ENCODE measurements around the gene VPS13A.
"Not testable (repeated sequence)": the region's sequence is repeated elsewhere in the genome, so short reads cannot be mapped to it uniquely, and the experiment has no call there.

The VPS13A gene

DNA sequence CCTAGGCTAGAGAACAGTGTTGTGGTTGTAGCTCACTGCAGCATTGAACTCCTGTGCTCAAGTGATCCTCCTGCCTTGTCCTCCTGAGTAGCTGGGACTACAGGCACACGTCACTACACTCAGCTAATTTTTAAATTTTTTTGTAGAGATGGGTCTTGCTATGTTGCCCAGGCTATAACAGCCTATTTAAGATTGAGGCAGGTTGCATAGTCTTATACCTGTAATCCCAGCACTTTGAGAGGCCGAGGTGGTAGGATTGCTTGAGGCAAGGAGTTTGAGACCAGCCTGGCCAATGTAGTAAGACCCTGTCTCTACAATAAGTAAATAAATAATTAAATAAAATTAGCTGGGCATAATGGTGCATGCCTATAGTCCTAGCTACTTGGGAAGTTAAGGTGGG lies 79.9 kb downstream of the VPS13A start:
- no peaks in the 10 kb centered on the region for H3K4me1 ChIP-seq
- H2AFZ ChIP-seq: no peak overlapping the region
- no peaks in the 10 kb centered on the region for H3K9me3 ChIP-seq (ENCODE audit: control insufficient read depth, low read length)
- H3K4me2 ChIP-seq (ENCODE audit: low read length): no peak overlapping the region
- H3K79me2 ChIP-seq: no peaks in the 10 kb centered on the region
- H3K27me3 ChIP-seq (ENCODE audit: control insufficient read depth, insufficient read depth, low read length): no peaks in the 10 kb centered on the region
- no peak overlapping the region for H3K4me3 ChIP-seq (ENCODE audit: low read depth, low read length)
- no peak overlapping the region for H3K27ac ChIP-seq
- TF ChIP-seq, protein P1, sequence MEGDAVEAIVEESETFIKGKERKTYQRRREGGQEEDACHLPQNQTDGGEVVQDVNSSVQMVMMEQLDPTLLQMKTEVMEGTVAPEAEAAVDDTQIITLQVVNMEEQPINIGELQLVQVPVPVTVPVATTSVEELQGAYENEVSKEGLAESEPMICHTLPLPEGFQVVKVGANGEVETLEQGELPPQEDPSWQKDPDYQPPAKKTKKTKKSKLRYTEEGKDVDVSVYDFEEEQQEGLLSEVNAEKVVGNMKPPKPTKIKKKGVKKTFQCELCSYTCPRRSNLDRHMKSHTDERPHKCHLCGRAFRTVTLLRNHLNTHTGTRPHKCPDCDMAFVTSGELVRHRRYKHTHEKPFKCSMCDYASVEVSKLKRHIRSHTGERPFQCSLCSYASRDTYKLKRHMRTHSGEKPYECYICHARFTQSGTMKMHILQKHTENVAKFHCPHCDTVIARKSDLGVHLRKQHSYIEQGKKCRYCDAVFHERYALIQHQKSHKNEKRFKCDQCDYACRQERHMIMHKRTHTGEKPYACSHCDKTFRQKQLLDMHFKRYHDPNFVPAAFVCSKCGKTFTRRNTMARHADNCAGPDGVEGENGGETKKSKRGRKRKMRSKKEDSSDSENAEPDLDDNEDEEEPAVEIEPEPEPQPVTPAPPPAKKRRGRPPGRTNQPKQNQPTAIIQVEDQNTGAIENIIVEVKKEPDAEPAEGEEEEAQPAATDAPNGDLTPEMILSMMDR (IDR thresholded peaks at IDR 0.05): no peak
- H3K36me3 ChIP-seq (ENCODE audit: control insufficient read depth, insufficient read depth, low read length): no peaks in the 10 kb centered on the region
- H3K9ac ChIP-seq: no peak overlapping the region

DNA sequence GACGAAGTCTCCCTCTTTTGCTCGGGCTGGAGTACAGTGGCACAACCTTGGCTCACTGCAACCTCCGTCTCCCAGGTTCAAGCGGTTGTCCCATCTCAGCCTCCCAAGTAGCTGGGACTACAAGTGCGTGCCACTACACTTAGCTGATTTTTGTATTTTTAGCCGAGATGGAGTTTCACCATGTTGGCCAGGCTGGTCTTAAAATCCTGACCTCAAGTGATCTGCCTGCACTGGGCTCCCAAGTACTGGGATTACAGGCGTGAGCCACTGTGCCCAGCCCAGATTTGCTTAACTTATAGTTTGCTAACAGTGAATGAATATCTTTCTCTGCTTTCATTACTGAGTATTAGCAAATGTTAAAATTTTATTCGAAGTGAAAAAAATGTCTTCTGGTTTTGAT lies 84.3 kb downstream of the VPS13A start:
- no peak overlapping the region for H3K9ac ChIP-seq
- H3K36me3 ChIP-seq (ENCODE audit: control insufficient read depth, insufficient read depth, low read length): no peaks in the 10 kb centered on the region
- H3K4me1 ChIP-seq: no peaks in the 10 kb centered on the region

DNA sequence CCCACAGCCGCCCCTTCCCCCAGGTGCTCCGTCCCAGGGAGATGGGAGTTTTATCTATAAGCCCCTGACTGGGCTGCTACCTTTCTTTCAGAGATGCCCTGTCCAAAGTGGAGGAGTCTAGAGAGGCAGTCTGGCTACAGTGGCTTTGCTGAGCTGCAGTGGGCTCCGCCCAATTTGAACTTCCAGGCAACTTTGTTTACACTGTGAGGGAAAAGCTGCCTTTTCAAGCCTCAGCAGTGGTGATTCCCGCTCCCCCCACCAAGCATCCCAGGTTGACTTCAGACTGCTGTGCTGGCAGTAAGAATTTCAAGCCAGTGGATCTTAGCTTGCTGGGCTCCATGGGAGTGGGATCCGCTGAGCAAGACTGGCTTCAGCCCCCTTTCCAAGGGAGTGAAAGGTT lies 90.4 kb downstream of the VPS13A start:
- H3K4me2 ChIP-seq (ENCODE audit: low read length); H3K4me1 ChIP-seq; H3K79me2 ChIP-seq; H3K9ac ChIP-seq; H3K27ac ChIP-seq; H2AFZ ChIP-seq; H3K4me3 ChIP-seq (ENCODE audit: low read depth, low read length); H3K36me3 ChIP-seq (ENCODE audit: control insufficient read depth, insufficient read depth, low read length); H3K9me3 ChIP-seq (ENCODE audit: control insufficient read depth, low read length); H3K27me3 ChIP-seq (ENCODE audit: control insufficient read depth, insufficient read depth, low read length): not testable (repeated sequence)

More for the DNA sequence above, 84.3 kb downstream of the VPS13A start:
- Histone ChIP-seq H3K27me3 (ENCODE audit: control insufficient read depth, insufficient read depth, low read length) (no peaks in the 10 kb centered on the region), H3K4me2 (ENCODE audit: low read length) (no peak overlapping the region), H3K4me3 (ENCODE audit: low read depth, low read length) (no peak overlapping the region), H3K79me2 (no peaks in the 10 kb centered on the region), H3K27ac (no peak overlapping the region), H3K9me3 (ENCODE audit: control insufficient read depth, low read length) (no peaks in the 10 kb centered on the region), H2AFZ (no peak overlapping the region)
- TF ChIP-seq, protein P1 (IDR thresholded peaks at IDR 0.05): no peak

DNA sequence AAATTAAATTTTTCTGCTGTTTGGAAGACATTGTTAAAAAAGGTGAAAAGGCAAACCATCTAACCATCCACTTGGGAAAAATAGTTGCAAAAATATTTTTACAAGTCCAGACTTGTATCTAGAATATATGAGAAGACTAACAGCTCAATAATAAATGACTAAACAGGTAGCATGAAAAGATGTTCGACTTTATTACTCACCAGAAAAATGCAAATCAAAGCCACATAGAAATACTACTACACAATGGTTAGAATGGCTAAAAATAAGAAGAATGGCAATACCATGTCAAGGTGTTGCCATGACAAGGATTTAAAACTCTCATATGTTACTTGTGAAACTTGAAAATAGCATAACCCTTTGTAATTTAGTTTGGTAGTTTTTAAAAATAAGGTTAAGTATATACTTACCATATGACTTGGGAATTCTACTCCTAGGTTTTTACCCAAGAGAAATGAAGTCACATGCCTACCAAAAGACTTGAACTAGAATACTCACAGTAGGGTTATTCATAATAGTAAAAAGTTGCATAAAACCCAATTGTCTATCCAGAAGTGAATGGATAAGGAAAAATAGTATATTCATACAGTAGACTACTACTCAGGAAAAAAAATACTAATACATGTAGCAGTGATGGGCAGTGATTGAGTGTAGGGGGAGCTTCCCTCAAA lies 93.8 kb downstream of the VPS13A start:
- H3K79me2 ChIP-seq: no peaks in the 10 kb centered on the region
- H2AFZ ChIP-seq: no peak overlapping the region
- no peak overlapping the region for H3K4me2 ChIP-seq (ENCODE audit: low read length)
- no peak overlapping the region for H3K4me3 ChIP-seq (ENCODE audit: low read depth, low read length)
- TF ChIP-seq, protein P1 (IDR thresholded peaks at IDR 0.05): no peak
- no peaks in the 10 kb centered on the region for H3K9me3 ChIP-seq (ENCODE audit: control insufficient read depth, low read length)
- no peak overlapping the region for H3K9ac ChIP-seq
- no peaks in the 10 kb centered on the region for H3K27me3 ChIP-seq (ENCODE audit: control insufficient read depth, insufficient read depth, low read length)
- no peaks in the 10 kb centered on the region for H3K36me3 ChIP-seq (ENCODE audit: control insufficient read depth, insufficient read depth, low read length)
- H3K27ac ChIP-seq: no peak overlapping the region
- no peaks in the 10 kb centered on the region for H3K4me1 ChIP-seq

DNA sequence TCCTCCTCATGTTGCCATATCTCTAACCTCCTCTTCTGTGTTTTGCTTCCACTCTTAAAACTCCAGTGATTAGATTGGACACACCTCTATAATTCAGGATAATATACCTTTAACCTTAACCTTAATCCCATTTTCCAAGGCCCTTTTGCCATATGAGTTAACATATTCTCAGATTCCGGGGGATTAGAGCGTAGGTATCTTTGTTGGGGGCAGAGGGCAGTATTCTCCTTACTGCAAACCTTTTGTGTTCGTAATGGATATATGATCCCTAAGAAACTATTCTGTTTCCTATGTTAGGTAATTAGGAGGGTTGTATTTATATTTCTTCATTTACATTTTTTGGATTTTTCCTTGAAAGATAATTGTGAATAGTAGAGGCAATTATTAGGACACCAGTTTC lies 99.5 kb downstream of the VPS13A start:
- H3K27me3 ChIP-seq (ENCODE audit: control insufficient read depth, insufficient read depth, low read length): no peaks in the 10 kb centered on the region
- H3K36me3 ChIP-seq (ENCODE audit: control insufficient read depth, insufficient read depth, low read length): no peaks in the 10 kb centered on the region
- H3K4me3 ChIP-seq (ENCODE audit: low read depth, low read length): no peak overlapping the region
- H3K9me3 ChIP-seq (ENCODE audit: control insufficient read depth, low read length): no peaks in the 10 kb centered on the region
- TF ChIP-seq, protein P1 (IDR thresholded peaks at IDR 0.05): no peak
- H3K4me1 ChIP-seq: no peaks in the 10 kb centered on the region
- H3K79me2 ChIP-seq: no peaks in the 10 kb centered on the region
- no peak overlapping the region for H3K9ac ChIP-seq
- H3K27ac ChIP-seq: no peak overlapping the region
- no peak overlapping the region for H2AFZ ChIP-seq
- H3K4me2 ChIP-seq (ENCODE audit: low read length): no peak overlapping the region

All from parathyroid adenoma (tissue), 2 donors.